NCI-H446 (cell line): ENCODE measurements around the gene TRIM15.
A peak's percentile ranks its signal among the peaks of the same experiment; 100 is the strongest.
"Not testable (repeated sequence)": the region's sequence is repeated elsewhere in the genome, so short reads cannot be mapped to it uniquely, and the experiment has no call there.

Source experiments
- DNase-seq, 2 experiments: peaks; one replicate each; lab custom pipeline; 2025; lab: John Stamatoyannopoulos, UW

TRIM15 gene

DNA sequence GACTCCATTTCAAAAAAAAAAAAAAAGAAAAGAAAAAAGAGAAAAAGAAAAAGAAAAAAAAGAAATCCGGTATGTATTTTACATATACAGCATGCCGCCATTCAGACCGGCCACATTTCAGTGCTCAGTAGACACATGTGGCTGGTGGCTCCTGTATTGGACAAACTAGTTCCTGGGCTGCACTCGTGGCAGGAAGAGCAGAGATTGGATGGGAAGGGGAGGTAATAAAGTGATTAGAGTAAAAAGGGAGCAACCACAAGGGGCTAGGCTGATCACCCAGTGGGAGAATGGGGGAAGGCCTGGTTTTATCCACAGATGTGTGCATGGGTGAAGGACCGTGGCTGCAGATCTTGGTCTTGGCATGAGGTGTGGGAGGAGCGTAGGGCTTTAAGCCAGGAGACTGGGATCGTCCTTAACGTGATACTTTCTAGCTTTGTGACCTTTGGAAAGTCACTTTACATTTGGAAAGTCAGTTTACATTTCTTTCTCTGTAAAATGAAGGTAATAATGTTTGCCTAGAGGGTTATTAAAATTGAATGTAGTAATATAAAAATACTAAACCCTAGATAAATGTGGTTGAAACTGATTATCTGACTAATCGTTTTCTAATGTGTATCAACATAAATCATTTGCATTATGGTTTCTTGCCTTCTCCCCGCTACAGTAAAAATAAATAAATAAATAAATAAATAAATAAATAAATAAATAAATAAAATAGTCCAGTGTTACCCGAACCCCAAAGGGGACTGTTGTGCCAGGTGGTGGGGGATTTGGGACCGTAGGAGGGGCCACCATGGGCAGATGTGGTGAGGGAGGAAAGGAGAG lies 869 bp upstream of the TRIM15 start:
- DNase-seq: no peak

GRCh38 chr6:30163918-30164654 lies 740 bp downstream of the TRIM15 start:
- no peak for DNase-seq

GRCh38 chr6:30164714-30165113 lies 1.4 kb downstream of the TRIM15 start:
- no peak for DNase-seq

DNA sequence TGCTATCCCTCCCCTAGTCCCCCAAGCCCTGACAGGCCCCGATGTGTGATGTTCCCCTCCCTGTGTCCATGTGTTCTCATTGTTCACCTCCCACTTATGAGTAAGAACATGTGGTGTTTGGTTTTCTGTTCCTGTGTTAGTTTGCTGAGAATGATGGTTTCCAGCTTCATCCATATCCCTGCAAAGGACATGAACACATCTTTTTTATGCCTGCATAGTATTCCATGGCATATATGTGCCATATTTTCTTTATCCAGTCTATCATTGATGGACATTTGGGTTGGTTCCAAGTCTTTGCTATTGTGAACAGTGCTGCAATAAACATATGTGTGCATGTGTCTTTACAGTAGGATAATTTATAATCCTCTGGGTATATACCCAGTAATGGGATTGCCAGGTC lies 1.9 kb downstream of the TRIM15 start:
- not testable (repeated sequence) for DNase-seq

GRCh38 chr6:30167101-30167500 lies 3.8 kb downstream of the TRIM15 start:
- no peak for DNase-seq

DNA sequence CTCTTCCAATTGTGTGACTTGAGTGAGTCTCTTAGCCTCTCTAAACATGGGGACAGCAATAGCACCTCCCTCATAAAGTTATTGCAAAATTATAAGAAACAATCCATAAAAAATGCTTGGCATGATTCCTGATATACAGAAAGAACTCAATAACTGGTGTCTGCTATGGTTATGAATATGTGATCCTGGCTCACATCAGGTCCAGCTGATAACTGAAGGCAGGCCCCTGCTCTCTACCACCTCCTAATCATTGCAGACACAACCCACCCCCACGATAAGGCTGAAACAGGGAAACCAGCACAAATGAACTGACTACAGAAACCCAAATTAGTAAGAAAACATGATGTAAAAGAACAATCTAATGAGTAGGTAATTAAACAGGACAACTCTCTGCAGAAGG lies 5.4 kb downstream of the TRIM15 start:
- no peak for DNase-seq

DNA sequence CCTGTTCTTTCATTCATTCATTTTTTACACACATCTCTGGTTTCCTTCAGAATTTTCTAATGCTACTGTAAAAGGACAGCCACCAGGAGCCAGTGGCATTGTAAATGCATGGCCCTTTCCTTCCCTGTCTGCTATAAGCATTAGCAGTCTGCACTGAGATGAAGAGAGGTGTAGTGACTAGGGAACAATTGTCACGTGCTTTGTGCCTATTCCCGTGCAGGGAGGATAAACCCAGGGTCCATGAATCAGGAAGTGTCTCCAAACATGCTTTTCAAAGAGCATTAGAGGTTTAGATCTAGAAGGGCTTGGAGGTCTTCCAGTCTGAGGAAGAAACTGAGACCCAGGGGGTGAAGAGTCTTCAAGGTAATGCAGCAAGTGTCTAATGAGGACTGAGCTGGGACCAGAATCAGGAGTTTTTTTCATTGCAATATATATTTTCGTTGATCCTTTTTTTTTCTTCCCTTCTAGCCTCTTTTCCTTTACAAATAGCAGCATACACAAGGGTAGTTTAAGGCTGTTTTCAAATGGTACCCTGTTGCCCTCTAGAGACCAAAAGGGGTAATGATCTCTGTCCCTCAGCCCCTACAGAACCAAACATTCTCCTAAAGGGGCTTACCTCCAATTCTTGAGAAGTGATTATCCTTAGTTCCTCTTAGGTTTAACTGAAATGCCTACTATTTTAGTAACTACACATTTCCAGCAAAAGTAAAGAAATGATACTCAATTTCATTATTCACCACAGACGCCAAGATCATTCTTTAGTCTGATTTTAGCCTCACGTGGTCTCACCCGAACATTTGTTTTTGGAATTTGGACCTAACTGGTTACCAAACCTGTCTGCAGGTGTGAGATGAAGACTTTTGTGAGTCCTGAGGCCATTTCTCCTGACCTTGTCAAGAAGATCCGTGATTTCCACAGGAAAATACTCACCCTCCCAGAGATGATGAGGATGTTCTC lies 6.6 kb downstream of the TRIM15 start:
- peak; percentile 25 to 44 for DNase-seq

DNA sequence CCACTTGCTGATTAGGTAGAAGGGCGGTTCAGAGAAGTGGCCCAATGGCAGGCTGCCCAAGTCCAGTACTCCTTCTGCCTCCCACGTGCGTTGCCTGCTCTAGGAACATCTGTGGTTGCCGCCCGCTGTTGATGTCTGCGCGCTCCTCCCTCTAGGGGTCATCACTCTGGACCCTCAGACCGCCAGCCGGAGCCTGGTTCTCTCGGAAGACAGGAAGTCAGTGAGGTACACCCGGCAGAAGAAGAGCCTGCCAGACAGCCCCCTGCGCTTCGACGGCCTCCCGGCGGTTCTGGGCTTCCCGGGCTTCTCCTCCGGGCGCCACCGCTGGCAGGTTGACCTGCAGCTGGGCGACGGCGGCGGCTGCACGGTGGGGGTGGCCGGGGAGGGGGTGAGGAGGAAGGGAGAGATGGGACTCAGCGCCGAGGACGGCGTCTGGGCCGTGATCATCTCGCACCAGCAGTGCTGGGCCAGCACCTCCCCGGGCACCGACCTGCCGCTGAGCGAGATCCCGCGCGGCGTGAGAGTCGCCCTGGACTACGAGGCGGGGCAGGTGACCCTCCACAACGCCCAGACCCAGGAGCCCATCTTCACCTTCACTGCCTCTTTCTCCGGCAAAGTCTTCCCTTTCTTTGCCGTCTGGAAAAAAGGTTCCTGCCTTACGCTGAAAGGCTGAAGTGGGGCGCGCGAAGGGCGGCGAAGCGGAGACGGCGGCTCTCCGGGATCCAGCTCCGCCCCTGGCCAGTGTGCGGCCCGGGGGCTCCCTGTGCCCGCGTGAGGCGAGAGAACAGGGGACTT lies 8.5 kb downstream of the TRIM15 start:
- DNase-seq: no peak

DNA sequence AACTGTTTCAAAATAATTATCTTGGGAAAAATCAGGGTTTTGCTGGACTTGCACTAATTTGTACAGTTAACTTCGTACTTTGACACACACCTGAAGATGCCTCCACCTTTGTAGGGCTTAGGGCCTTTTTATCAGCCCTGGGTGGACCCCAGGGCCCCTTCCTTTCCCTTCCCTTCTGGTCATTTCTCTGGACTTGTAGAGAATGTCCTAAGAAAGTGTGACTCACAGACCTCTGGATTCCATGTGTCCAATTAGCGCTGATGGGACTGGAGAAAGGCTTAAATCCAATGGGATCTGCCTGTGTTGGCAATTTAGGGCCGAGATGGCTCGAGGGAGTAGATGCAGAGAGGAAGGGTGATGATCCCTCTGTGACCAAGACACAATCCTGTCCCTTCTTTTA lies 9.3 kb downstream of the TRIM15 start:
- DNase-seq: no peak

DNA sequence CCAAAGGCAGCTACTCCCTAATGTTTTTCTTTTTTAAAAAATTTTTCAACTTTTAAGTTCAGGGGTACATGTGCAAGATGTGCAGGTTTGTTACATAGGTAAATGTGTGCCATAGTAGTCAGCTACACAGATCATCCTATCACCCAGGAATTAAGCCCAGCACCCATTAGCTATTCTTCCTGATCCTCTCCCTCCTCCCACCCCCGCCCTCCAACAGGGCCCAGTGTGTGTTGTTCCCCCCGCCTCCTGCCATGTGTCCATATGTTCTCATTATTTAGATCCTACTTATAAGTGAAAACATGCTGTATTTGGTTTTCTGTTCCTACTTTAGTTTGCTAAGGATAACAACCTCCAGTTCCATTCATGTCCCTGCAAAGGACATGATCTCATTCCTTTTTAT lies 12.4 kb downstream of the TRIM15 start:
- DNase-seq: no peak

- no peak for DNase-seq
Measured at GRCh38 chr6:30178837-30179236, 15.5 kb downstream of the TRIM15 start.

GRCh38 chr6:30180145-30180544 lies 16.8 kb downstream of the TRIM15 start:
- no peak for DNase-seq

DNA sequence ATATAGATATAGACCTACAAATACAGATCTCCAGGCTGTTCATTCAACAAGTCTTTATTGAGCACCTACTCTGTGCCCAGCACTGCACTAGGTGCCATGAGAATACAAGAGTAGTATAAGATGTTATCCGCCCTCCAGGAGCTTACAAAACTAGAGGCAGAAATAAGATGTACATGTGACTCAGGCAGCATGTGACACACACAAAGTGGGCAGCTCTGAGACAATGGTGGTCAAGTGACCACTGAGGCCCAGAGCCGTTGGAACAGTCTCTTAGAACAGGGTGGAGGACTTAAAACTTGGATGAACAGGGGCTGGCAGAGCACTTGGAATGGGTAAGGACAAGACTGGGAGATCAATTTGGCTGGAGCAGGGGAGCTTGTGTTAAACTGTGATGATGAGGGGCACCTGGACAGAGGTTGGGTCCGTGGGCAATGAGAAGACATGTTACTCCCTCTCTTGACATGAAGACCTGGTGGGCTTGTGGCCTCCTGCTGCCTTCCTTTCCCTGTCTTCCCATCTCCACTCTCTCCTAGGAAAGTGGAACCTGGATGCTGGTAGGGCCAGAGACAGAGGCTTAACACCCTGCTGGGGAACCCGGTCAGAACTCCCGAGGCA lies 21.2 kb downstream of the TRIM15 start:
- no peak for DNase-seq

GRCh38 chr6:30185846-30186484 lies 22.6 kb downstream of the TRIM15 start:
- DNase-seq: no peak

GRCh38 chr6:30188541-30188940 lies 25.2 kb downstream of the TRIM15 start:
- DNase-seq: no peak

GRCh38 chr6:30192076-30192475 lies 28.7 kb downstream of the TRIM15 start:
- DNase-seq: no peak

DNA sequence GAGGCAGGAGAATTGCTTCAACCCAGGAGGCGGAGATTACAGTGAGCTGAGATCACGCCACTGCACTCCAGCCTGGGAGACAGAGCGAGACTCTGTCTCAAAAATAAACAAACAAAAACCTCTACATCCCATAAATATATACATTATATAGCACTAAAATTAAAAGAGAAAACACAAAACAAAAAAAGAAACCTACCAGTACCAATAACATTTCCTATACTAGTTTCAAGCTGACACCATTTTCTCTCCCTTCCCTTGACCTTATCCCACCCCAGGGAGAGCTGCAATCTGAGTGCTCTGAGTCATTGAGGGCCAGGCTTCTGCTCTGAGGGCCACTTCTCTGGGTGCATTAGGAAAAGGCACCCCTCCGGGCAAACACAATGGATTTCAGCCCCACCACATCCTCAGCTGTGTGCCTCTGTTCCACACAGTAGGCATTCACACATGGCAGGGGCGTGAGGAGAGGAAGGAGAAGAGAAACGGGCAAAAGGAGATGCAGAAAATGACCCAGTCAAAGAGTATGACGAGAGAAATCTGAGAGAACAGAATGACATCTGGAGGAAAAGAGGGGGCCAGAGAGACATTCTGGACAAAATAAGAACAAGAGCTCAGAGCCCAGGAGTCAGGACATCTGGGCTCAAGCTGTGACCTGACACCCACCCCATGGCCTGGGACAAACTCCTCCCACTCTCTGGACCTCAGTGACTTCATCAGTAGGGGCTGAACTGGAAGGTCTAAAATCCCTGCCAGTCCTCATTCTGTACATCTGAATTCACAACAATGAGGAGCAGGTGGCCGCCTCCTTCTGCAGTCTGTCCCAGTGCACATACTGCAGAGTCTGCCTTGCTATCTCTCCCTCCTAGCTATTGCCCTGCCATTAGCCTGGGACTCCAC lies 31.7 kb downstream of the TRIM15 start:
- no peak for DNase-seq

DNA sequence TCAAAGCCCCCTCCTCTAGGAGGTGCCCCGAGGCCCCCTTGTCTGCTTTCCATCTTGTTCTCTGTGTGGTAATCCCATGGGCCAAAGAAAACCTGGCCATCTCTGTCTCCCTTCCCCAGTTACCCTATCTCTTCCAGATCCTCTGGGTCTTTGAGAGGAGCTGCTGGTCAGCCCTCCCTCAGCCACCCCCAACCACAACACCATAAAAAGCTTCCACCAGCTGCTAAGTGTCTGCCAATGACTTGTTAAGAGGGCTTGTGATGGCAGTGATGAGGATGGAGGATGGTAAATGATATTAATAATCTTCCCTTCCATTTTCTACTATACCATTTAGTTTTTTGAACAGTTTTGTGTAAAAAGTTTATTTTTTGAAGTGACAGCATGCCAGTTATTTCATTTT lies 32.6 kb downstream of the TRIM15 start:
- no peak for DNase-seq

DNA sequence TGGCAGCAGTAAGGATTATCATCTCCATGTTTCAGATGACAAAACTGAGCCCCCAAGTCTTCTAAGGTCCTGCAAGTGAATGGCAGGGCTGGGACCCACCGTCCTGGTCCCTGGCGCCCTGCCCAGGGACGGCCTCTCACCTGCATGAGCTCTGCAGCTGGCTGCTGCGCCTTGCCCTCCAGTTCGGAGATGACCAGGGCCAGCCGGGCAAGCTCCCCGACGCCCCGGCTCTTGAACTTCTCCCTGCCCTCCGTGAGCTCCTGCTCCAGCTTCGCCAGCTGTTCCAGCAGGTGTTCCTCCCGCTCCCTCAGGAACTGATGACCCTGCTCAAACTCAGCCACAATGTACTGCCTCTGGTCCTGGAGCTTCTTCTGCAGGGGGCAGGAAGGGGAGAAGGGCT lies 33.0 kb downstream of the TRIM15 start:
- no peak for DNase-seq
